SKM-1 treated with dmso at 0.1 percent for 144 hours (cell line): Measurements from ENCODE around the gene TSPAN14.
A peak's percentile ranks its signal among the peaks of the same experiment; 100 is the strongest.
"Not testable (repeated sequence)": the region's sequence is repeated elsewhere in the genome, so short reads cannot be mapped to it uniquely, and the experiment has no call there.

Experiments used
- DNase-seq: peaks from one replicate; lab custom pipeline; 2025; ENCODE audit not compliant: unreplicated experiment; lab: John Stamatoyannopoulos, UW

Gene TSPAN14

GRCh38 chr10:80468002-80468401 is 13.9 kb downstream of the TSPAN14 start:
- DNase-seq, result no peak

GRCh38 chr10:80468806-80469421 is 14.8 kb downstream of the TSPAN14 start:
- DNase-seq, result no peak

- DNase-seq, result no peak
Measured at GRCh38 chr10:80470266-80470665, 16.2 kb downstream of the TSPAN14 start.

GRCh38 chr10:80471001-80471400 is 16.9 kb downstream of the TSPAN14 start:
- no peak for DNase-seq

- no peak for DNase-seq
Measured at GRCh38 chr10:80471715-80472233, 17.7 kb downstream of the TSPAN14 start.

GRCh38 chr10:80472234-80473095 is 18.4 kb downstream of the TSPAN14 start:
- DNase-seq, result no peak

- DNase-seq, result no peak
Measured at GRCh38 chr10:80473096-80473657, 19.1 kb downstream of the TSPAN14 start.

- DNase-seq, result no peak
Measured at GRCh38 chr10:80473692-80474596, 19.8 kb downstream of the TSPAN14 start.

GRCh38 chr10:80474597-80474910 is 20.4 kb downstream of the TSPAN14 start:
- DNase-seq, result no peak

GRCh38 chr10:80474941-80475340 is 20.8 kb downstream of the TSPAN14 start:
- no peak for DNase-seq

- DNase-seq, result not testable (repeated sequence)
Measured at GRCh38 chr10:80475641-80476040, 21.5 kb downstream of the TSPAN14 start.

GRCh38 chr10:80476685-80477084 is 22.6 kb downstream of the TSPAN14 start:
- DNase-seq, result no peak

GRCh38 chr10:80477813-80478212 is 23.7 kb downstream of the TSPAN14 start:
- no peak for DNase-seq

GRCh38 chr10:80480373-80480772 is 26.3 kb downstream of the TSPAN14 start:
- not testable (repeated sequence) for DNase-seq

- no peak for DNase-seq
Measured at GRCh38 chr10:80480852-80481251, 26.7 kb downstream of the TSPAN14 start.

- no peak for DNase-seq
Measured at GRCh38 chr10:80484243-80484642, 30.1 kb downstream of the TSPAN14 start.

- DNase-seq, result no peak
Measured at GRCh38 chr10:80484676-80485075, 30.6 kb downstream of the TSPAN14 start.

GRCh38 chr10:80485076-80485945 is 31.2 kb downstream of the TSPAN14 start:
- DNase-seq, result peak; percentile 20

GRCh38 chr10:80485946-80486764 is 32.0 kb downstream of the TSPAN14 start:
- DNase-seq, result peak; percentile 86
